CD14-positive monocyte (primary cell): ENCODE measurements around the gene GTF3C5. TPM values are rescaled to one million over a fixed set of nuclear protein-coding genes. Genes with fewer than 3 reads are reported as not detected.

Experiments
- DNase-seq, 3 donors: peaks; one replicate each; pipeline ENCODE4 v3.0.0-alpha.2; 2011 to 2022
- H2AFZ ChIP-seq: 2 replicates; pipeline ENCODE4 v1.6.0; 2012; ENCODE audit warnings: mild to moderate bottlenecking, low read depth, low read length, inconsistent platforms; ENCODE audit not compliant: insufficient read depth, poor library complexity, severe bottlenecking
- H3K27ac ChIP-seq, 2 donors: 1 replicate in 1 of 2; 2 replicates in 1 of 2; pipeline ENCODE4 v1.5.1; 2012 to 2013; ENCODE audit warnings: low read length in 2 of 2, control low read depth in 1 of 2, inconsistent platforms in 1 of 2, low read depth in 1 of 2, mild to moderate bottlenecking in 1 of 2
- H3K27me3 ChIP-seq, 2 donors: one replicate each; pipeline versions ENCODE4 v1.6.0 to v1.6.1; 2011 to 2013; ENCODE audit warnings: low read length in 2 of 2; ENCODE audit not compliant: control insufficient read depth in 2 of 2, insufficient read depth in 2 of 2
- H3K36me3 ChIP-seq, 2 donors: replicated peaks in 1 of 2; 1 replicate in 1 of 2; 2 replicates in 1 of 2; pipeline versions ENCODE4 v1.5.1 to v1.6.1; 2012 to 2013; ENCODE audit warnings: low read length in 2 of 2, control low read depth in 1 of 2, inconsistent platforms in 1 of 2, mild to moderate bottlenecking in 1 of 2; ENCODE audit not compliant: insufficient read depth in 2 of 2, control insufficient read depth in 1 of 2
- H3K4me1 ChIP-seq, 2 donors: 1 replicate in 1 of 2; 2 replicates in 1 of 2; pipeline versions ENCODE4 v1.5.1 to v1.6.1; 2012 to 2013; ENCODE audit warnings: low read length in 2 of 2, control low read depth in 1 of 2, inconsistent platforms in 1 of 2, mild to moderate bottlenecking in 1 of 2, moderate library complexity in 1 of 2; ENCODE audit not compliant: insufficient read depth in 2 of 2, control insufficient read depth in 1 of 2
- H3K4me2 ChIP-seq: replicated peaks from 2 replicates; pipeline ENCODE3; 2012; ENCODE audit warnings: low read length, moderate library complexity, mild to moderate bottlenecking; ENCODE audit not compliant: poor library complexity, severe bottlenecking; ENCODE audit errors: extremely low read depth
- H3K4me3 ChIP-seq, 3 experiments: fragments of 200-600 bp in 1 of 3; sonication (generic) in 1 of 3; replicated peaks in 1 of 3; 1 replicate in 2 of 3; 2 replicates in 1 of 3; pipeline ENCODE4 v1.5.1; 2011 to 2013; ENCODE audit warnings: low read length in 3 of 3, mild to moderate bottlenecking in 3 of 3, control low read depth in 2 of 3, low read depth in 2 of 3, inconsistent platforms in 1 of 3, moderate library complexity in 1 of 3
- H3K79me2 ChIP-seq: 2 replicates; pipeline ENCODE4 v1.6.0; 2012; ENCODE audit warnings: mild to moderate bottlenecking, control low read depth, inconsistent platforms, low read length, moderate library complexity; ENCODE audit not compliant: insufficient read depth
- H3K9ac ChIP-seq: 2 replicates; pipeline ENCODE4 v1.6.0; 2017; ENCODE audit warnings: low read length, mild to moderate bottlenecking; ENCODE audit not compliant: insufficient read depth, poor library complexity, severe bottlenecking
- H3K9me3 ChIP-seq, 2 donors: replicated peaks in 1 of 2; 1 replicate in 1 of 2; 2 replicates in 1 of 2; pipeline versions ENCODE4 v1.5.1 to v1.6.1; 2012 to 2013; ENCODE audit warnings: low read length in 2 of 2, control low read depth in 1 of 2; ENCODE audit not compliant: control insufficient read depth in 1 of 2, insufficient read depth in 1 of 2
- H4K20me1 ChIP-seq: 2 replicates; pipeline ENCODE4 v1.6.0; 2012; ENCODE audit warnings: mild to moderate bottlenecking, low read length, control low read depth, moderate library complexity; ENCODE audit not compliant: insufficient read depth
- H3K27ac Mint-ChIP-seq, 7 donors: one replicate each; pipeline ENCODE4 v1.8.0; 2020; ENCODE audit warnings: mild to moderate bottlenecking in 7 of 7, mixed read lengths in 7 of 7, moderate library complexity in 6 of 7, inconsistent platforms in 2 of 7
- H3K27me3 Mint-ChIP-seq, 3 donors: one replicate each; pipeline ENCODE4 v1.8.0; 2021 to 2022; ENCODE audit warnings: low read depth in 3 of 3, mild to moderate bottlenecking in 3 of 3, mixed read lengths in 3 of 3, moderate library complexity in 3 of 3, inconsistent platforms in 1 of 3
- H3K36me3 Mint-ChIP-seq, 2 donors: one replicate each; pipeline ENCODE4 v1.8.0; 2020; ENCODE audit warnings: mixed read lengths in 2 of 2, inconsistent platforms in 1 of 2, mild to moderate bottlenecking in 1 of 2
- H3K4me1 Mint-ChIP-seq: one replicate; pipeline ENCODE4 v1.8.0; 2020; ENCODE audit warnings: mild to moderate bottlenecking, mixed read lengths
- H3K4me3 Mint-ChIP-seq, 2 donors: one replicate each; pipeline ENCODE4 v1.8.0; 2020; ENCODE audit warnings: mild to moderate bottlenecking in 2 of 2, mixed read lengths in 2 of 2, moderate library complexity in 1 of 2
- H3K9me3 Mint-ChIP-seq, 7 donors: one replicate each; pipeline ENCODE4 v1.8.0; 2020 to 2022; ENCODE audit warnings: mixed read lengths in 7 of 7, mild to moderate bottlenecking in 6 of 7, moderate library complexity in 6 of 7, inconsistent platforms in 2 of 7
- WGBS: methylation state at CpG from one replicate; pipeline ENCODE4 v1.1.5; 2013; ENCODE audit warnings: missing lambda C conversion rate; ENCODE audit not compliant: insufficient coverage; 5-methylcytosine and 5-hydroxymethylcytosine counted together
- intact Hi-C, 2 donors: fragments of 100-400 bp; cut with micrococcal nuclease; formaldehyde crosslinking; loops; one replicate each; pipeline versions ENCODE4 v1.15.0 to v1.15.1; 2023
- polyA plus RNA-seq, 3 donors: library from polyadenylated mRNA; depleted of rRNA in 1 of 3; unstranded in 2 of 3; stranded (reverse) in 1 of 3; fragments of 300-500 nt in 2 of 3; fragments of >200 nt in 1 of 3; fragmentation: Illumina TruSeq in 2 of 3; gene quantifications; 1 replicate in 2 of 3; 2 replicates in 1 of 3; pipeline ENCODE4 v1.2.3, GENCODE V29; 2012 to 2021
- TF ChIP-seq, protein P1 (sequence below): fragments of 200-600 bp; IDR thresholded peaks from one replicate; pipeline ENCODE4 v1.8.0; 2022; ENCODE audit warnings: antibody characterized with exemption, mild to moderate bottlenecking

The GTF3C5 gene
- polyA plus RNA-seq, 3 donors, result 21.3 to 75.6 (median 24.4) TPM

DNA sequence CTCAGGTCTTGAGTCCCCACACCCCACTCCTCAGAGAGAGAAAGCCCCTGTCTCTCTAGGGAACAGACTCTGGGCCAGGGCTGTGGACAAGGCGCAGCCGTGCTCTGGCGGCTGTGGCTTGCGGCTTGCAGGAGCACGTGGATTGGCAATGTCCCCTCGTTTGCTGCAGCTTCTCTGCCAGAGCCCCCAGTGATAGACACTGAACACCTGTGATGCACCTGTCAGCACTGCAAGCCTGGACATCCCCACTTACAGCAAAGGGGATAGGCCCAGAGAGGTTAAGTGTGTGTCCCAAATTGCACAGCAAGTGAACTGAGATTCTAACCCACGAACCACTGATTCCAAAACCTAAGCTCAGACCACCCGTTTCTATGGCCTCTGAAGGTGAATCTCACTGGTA lies 45.3 kb upstream of the GTF3C5 start:
- Histone ChIP-seq H3K9ac (no peak overlapping the region), H3K27me3 (peaks cover 3 to 10% of the 10 kb centered on the region in 2 donors), H3K9me3 (no peaks in the 10 kb centered on the region), H3K79me2 (no peaks in the 10 kb centered on the region), H3K4me1 (peaks cover 9 to 14% of the 10 kb centered on the region in 2 donors), H3K36me3 (no peaks in the 10 kb centered on the region), H3K27ac (no peak overlapping the region), H3K4me2 (no peak overlapping the region), H3K4me3 (no peak overlapping the region), H2AFZ (no peak overlapping the region), H4K20me1 (no peaks in the 10 kb centered on the region)
- TF ChIP-seq, protein P1, sequence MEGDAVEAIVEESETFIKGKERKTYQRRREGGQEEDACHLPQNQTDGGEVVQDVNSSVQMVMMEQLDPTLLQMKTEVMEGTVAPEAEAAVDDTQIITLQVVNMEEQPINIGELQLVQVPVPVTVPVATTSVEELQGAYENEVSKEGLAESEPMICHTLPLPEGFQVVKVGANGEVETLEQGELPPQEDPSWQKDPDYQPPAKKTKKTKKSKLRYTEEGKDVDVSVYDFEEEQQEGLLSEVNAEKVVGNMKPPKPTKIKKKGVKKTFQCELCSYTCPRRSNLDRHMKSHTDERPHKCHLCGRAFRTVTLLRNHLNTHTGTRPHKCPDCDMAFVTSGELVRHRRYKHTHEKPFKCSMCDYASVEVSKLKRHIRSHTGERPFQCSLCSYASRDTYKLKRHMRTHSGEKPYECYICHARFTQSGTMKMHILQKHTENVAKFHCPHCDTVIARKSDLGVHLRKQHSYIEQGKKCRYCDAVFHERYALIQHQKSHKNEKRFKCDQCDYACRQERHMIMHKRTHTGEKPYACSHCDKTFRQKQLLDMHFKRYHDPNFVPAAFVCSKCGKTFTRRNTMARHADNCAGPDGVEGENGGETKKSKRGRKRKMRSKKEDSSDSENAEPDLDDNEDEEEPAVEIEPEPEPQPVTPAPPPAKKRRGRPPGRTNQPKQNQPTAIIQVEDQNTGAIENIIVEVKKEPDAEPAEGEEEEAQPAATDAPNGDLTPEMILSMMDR, result no peak
- WGBS, result 67% methylated on average over 6 of the region's 8 CpGs
- Mint-ChIP-seq H3K36me3 (no peaks in the 10 kb centered on the region), H3K27ac (peak overlapping the region in 1 of 7 donors; percentile 20), H3K27me3 (peaks cover 12 to 61% (median 26%) of the 10 kb centered on the region in 3 donors), H3K4me3 (peak overlapping the region in 1 of 2 donors; percentile 48), H3K4me1 (peaks cover 13% of the 10 kb centered on the region), H3K9me3 (peaks cover 3 to 7% (median 4%) of the 10 kb centered on the region in 7 donors)
- intact Hi-C loops, result no loop called here
- no peak for DNase-seq

DNA sequence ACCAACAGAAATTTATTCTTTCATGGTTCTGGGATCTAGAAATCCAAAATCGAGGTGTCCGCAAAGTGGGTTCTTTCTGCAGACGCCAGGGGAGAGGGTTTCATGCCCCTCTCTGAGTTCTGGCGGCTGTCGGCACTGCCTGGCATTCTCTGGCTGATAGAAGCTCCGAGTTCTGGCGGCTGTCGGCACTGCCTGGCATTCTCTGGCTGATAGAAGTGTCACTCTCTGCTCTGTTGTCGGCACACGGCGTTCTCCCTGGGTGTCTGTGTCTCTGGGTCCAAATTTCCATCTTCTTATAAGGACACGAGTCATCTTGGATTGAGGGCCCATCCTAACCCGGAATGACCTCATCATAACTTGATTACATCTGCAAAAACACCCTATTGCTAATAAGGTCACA lies 44.7 kb upstream of the GTF3C5 start:
- 77% methylated on average over 12 of the region's 13 CpGs for WGBS
- Mint-ChIP-seq H3K27ac (no peak overlapping the region), H3K4me1 (peaks cover 13% of the 10 kb centered on the region)

More for the DNA sequence above, 44.7 kb upstream of the GTF3C5 start:
- H3K4me3 Mint-ChIP-seq, result no peak overlapping the region
- Histone ChIP-seq H2AFZ (no peak overlapping the region), H3K36me3 (no peaks in the 10 kb centered on the region), H3K79me2 (no peaks in the 10 kb centered on the region), H4K20me1 (no peaks in the 10 kb centered on the region), H3K4me2 (no peak overlapping the region), H3K4me3 (no peak overlapping the region), H3K27ac (no peak overlapping the region), H3K9me3 (no peaks in the 10 kb centered on the region), H3K27me3 (peaks cover 0 to 5% of the 10 kb centered on the region in 2 donors), H3K4me1 (peaks cover 9 to 14% of the 10 kb centered on the region in 2 donors), H3K9ac (no peak overlapping the region)
- no peak for DNase-seq
- intact Hi-C loops, result no loop called here
- TF ChIP-seq, protein P1, result no peak
- peaks cover 3 to 5% (median 4%) of the 10 kb centered on the region in 7 donors for H3K9me3 Mint-ChIP-seq
- peaks cover 7 to 56% (median 20%) of the 10 kb centered on the region in 3 donors for H3K27me3 Mint-ChIP-seq
- H3K36me3 Mint-ChIP-seq, result no peaks in the 10 kb centered on the region
